Osteocyte (in vitro differentiated cells): Measurements from ENCODE around the gene SLC29A1. TPM values are rescaled to one million over a fixed set of nuclear protein-coding genes. Genes with fewer than 3 reads are reported as not detected.
"Not testable (repeated sequence)": the region's sequence is repeated elsewhere in the genome, so short reads cannot be mapped to it uniquely, and the experiment has no call there.

Experiments
- DNase-seq: peaks from one replicate; pipeline ENCODE4 v3.0.0; 2021; ENCODE audit warnings: mixed read lengths; ENCODE audit not compliant: unreplicated experiment; ENCODE audit errors: extremely low spot score
- H3K27ac Mint-ChIP-seq: one replicate; pipeline ENCODE4 v1.8.0; 2021; ENCODE audit warnings: mild to moderate bottlenecking, mixed read lengths; ENCODE audit not compliant: unreplicated experiment
- H3K27me3 Mint-ChIP-seq: one replicate; pipeline ENCODE4 v1.8.0; 2021; ENCODE audit warnings: mixed read lengths; ENCODE audit not compliant: unreplicated experiment
- H3K36me3 Mint-ChIP-seq: one replicate; pipeline ENCODE4 v1.8.0; 2021; ENCODE audit warnings: mixed read lengths; ENCODE audit not compliant: unreplicated experiment
- H3K4me1 Mint-ChIP-seq: one replicate; pipeline ENCODE4 v1.8.0; 2021; ENCODE audit warnings: mixed read lengths; ENCODE audit not compliant: unreplicated experiment
- H3K4me3 Mint-ChIP-seq: one replicate; pipeline ENCODE4 v1.8.0; 2021; ENCODE audit warnings: mild to moderate bottlenecking, moderate library complexity, mixed read lengths; ENCODE audit not compliant: unreplicated experiment
- H3K9me3 Mint-ChIP-seq: one replicate; pipeline ENCODE4 v1.8.0; 2021; ENCODE audit warnings: mixed read lengths; ENCODE audit not compliant: unreplicated experiment
- total RNA-seq: library from RNA; stranded (reverse); gene quantifications from 2 replicates; pipeline ENCODE4 v1.2.1, GENCODE V29; 2021
- TF ChIP-seq, protein P1 (sequence below): fragments of 200-600 bp; sonication (generic); IDR thresholded peaks from 2 replicates; pipeline ENCODE4 v1.5.0; 2021; ENCODE audit warnings: antibody characterized with exemption, mild to moderate bottlenecking, moderate library complexity

Gene SLC29A1
- total RNA-seq, 1 donor from 2014 or later: 135 TPM

DNA sequence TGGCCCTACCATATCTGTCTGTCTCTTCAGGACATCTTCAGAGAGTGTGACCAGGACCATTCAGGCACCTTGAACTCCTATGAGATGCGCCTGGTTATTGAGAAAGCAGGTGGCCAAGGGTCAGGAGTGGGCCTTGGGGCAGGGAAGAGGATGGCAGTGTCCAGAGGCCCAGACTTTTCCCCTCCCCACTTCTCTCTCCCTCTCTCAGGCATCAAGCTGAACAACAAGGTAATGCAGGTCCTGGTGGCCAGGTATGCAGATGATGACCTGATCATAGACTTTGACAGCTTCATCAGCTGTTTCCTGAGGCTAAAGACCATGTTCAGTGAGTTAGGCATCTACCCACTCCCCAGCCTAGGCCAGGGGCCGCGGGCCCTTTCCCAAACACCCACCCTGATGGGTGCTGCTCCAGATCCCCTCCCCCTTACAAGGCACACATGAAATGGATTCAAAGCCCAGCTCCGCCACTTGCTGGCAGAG lies 40.4 kb upstream of the SLC29A1 start:
- Mint-ChIP-seq H3K4me3 (no peak overlapping the region), H3K4me1 (peaks cover 11% of the 10 kb centered on the region), H3K9me3 (no peaks in the 10 kb centered on the region), H3K36me3 (no peaks in the 10 kb centered on the region), H3K27ac (no peak overlapping the region), H3K27me3 (peaks cover 17% of the 10 kb centered on the region)
- DNase-seq: no peak
- TF ChIP-seq, protein P1, sequence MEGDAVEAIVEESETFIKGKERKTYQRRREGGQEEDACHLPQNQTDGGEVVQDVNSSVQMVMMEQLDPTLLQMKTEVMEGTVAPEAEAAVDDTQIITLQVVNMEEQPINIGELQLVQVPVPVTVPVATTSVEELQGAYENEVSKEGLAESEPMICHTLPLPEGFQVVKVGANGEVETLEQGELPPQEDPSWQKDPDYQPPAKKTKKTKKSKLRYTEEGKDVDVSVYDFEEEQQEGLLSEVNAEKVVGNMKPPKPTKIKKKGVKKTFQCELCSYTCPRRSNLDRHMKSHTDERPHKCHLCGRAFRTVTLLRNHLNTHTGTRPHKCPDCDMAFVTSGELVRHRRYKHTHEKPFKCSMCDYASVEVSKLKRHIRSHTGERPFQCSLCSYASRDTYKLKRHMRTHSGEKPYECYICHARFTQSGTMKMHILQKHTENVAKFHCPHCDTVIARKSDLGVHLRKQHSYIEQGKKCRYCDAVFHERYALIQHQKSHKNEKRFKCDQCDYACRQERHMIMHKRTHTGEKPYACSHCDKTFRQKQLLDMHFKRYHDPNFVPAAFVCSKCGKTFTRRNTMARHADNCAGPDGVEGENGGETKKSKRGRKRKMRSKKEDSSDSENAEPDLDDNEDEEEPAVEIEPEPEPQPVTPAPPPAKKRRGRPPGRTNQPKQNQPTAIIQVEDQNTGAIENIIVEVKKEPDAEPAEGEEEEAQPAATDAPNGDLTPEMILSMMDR: no peak

DNA sequence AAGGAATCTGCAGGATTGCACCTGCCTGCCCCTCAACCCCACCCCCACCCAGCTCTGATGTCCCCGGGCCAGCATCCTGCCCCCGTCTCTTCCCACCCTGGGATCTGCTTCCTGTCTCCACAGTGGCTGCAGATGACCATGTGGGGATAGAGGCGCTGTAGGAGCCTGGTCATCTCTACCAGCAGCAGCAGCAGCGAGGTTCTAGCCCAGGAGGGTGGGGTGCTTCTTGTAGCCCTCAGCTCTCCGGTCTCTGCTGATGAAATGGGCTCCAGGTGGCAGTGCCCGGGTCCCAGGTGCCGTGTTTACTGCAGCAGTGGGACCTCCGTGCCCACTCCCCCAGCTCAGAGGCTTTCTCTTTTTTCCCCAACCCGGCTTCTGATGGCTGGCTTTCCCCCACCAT lies 39.6 kb upstream of the SLC29A1 start:
- no peak overlapping the region for H3K4me3 Mint-ChIP-seq
- no peaks in the 10 kb centered on the region for H3K36me3 Mint-ChIP-seq
- TF ChIP-seq, protein P1: no peak
- peaks cover 17% of the 10 kb centered on the region for H3K27me3 Mint-ChIP-seq
- H3K4me1 Mint-ChIP-seq: peaks cover 6% of the 10 kb centered on the region
- DNase-seq: no peak
- H3K9me3 Mint-ChIP-seq: no peaks in the 10 kb centered on the region
- no peak overlapping the region for H3K27ac Mint-ChIP-seq

DNA sequence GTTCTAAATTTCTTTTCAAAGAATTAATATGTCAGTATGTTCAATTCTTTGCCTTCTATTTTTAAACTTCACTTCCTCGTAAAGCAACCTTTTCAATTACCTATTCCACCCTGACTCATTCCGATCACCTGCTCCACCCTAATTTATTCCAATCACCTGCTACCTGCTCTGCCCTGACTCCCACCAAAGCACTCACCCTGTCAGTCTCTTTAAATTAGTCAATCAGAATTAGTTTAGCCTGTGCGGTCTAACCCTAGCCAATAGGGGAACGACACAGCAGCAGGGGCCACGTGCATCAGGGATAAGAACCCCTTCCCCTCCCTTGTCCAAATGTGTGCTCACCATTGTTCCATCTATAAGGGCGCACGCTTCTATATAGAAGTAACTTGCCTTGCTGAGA lies 38.0 kb upstream of the SLC29A1 start:
- peaks cover 25% of the 10 kb centered on the region for H3K27me3 Mint-ChIP-seq
- not testable (repeated sequence) for H3K36me3 Mint-ChIP-seq, H3K4me1 Mint-ChIP-seq, H3K27ac Mint-ChIP-seq, DNase-seq, H3K4me3 Mint-ChIP-seq, H3K9me3 Mint-ChIP-seq

DNA sequence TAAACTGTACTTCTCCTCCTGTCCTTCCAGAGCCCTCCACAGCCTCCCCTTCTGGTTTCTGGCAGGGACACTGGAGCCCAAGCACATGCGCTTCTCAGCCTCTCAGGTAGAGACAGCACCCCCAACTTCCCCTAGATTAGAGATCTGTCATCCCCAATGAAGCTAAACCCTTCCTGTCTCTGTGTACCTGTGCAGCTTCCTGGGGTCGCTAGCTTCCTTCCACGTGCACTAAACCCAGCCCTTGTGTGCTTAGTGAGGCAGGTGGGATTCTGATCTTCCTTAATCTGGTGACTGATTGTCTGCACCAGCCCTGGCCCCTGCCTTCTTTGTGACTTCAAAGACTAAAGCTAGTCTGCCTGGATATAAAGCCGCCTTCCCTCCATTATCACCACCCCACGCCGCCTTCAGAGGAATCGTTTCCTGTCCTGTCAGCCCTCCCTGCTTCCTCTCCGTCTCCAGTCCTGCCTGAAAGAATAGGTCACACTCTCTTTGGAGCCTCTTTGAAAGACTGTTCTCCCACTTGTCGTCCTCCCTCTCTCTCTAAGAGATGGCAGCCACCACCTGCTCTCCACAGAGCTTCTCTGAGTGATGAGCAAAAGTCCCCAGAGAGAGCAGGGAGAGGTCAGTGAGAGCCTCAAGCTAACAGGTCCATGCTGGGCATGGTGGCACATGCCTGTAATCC lies 37.3 kb upstream of the SLC29A1 start:
- peaks cover 25% of the 10 kb centered on the region for H3K27me3 Mint-ChIP-seq
- H3K27ac Mint-ChIP-seq: no peak overlapping the region
- H3K4me3 Mint-ChIP-seq: no peak overlapping the region
- H3K36me3 Mint-ChIP-seq: no peaks in the 10 kb centered on the region
- TF ChIP-seq, protein P1: no peak
- H3K9me3 Mint-ChIP-seq: no peaks in the 10 kb centered on the region
- no peaks in the 10 kb centered on the region for H3K4me1 Mint-ChIP-seq
- DNase-seq: no peak

DNA sequence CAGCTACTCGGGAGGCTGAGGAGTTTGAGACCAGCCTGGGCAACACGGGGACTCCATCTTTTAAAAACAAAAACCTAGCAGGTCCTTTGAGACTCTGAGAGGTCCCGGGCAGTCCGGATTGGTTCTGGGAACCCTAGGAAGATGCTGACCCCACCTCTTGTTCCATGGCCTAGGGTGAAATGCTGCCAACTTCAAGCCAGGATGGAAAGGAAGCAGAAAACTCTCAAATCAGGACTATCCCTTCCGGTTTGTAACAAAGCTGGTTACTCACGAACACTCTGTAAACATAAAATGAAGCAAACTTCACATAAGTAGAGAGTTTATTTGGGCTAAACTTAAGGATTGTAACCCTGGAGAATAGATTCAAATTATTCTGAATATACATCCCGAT lies 36.8 kb upstream of the SLC29A1 start:
- no peak for DNase-seq
- Mint-ChIP-seq H3K27me3 (peaks cover 25% of the 10 kb centered on the region), H3K4me3 (no peak overlapping the region), H3K4me1 (no peaks in the 10 kb centered on the region), H3K36me3 (no peaks in the 10 kb centered on the region), H3K27ac (no peak overlapping the region), H3K9me3 (no peaks in the 10 kb centered on the region)
- TF ChIP-seq, protein P1: no peak
